Erythroblast (primary cell): Measurements from ENCODE around the gene RNPS1.

Experiments
- GATA1 ChIP-seq: IDR thresholded peaks from 2 replicates; pipeline ENCODE4 v1.6.1; 2011; ENCODE audit warnings: low read depth, mild to moderate bottlenecking, control low read depth, low read length, moderate library complexity
- POLR2A ChIP-seq: IDR thresholded peaks from 2 replicates; pipeline ENCODE4 v1.6.1; 2011; ENCODE audit warnings: mild to moderate bottlenecking, low read length

GRCh38 chr16:2204416-2205103, 63.4 kb downstream of the RNPS1 start:
- TF ChIP-seq POLR2A = no peak
- TF ChIP-seq GATA1 = no peak
